Mucosa of descending colon (tissue), 3 donors: ENCODE data around the gene PDPK1. TPM values are rescaled to one million over a fixed set of nuclear protein-coding genes. Genes with fewer than 3 reads are reported as not detected.

Experiments
- ATAC-seq: fragments of 200-7000 bp; cut with Tn5 transposase; one replicate; pipeline ENCODE4 v1.9.1; 2020; ENCODE audit warnings: mild to moderate bottlenecking, moderate library complexity
- DNase-seq, 3 donors: peaks; one replicate each; pipeline ENCODE4 v3.0.0-alpha.2; 2020
- H3K36me3 ChIP-seq: fragments of 200-600 bp; one replicate; pipeline ENCODE4 v1.8.0; 2021; ENCODE audit warnings: low read depth, mild to moderate bottlenecking
- H3K4me1 ChIP-seq: fragments of 200-600 bp; one replicate; pipeline ENCODE4 v1.8.0; 2021; ENCODE audit warnings: low read depth, mild to moderate bottlenecking
- H3K4me3 ChIP-seq: fragments of 200-600 bp; one replicate; pipeline ENCODE4 v1.8.0; 2021; ENCODE audit warnings: mild to moderate bottlenecking
- H3K9me3 ChIP-seq: fragments of 200-600 bp; one replicate; pipeline ENCODE4 v1.8.0; 2021; ENCODE audit warnings: mild to moderate bottlenecking
- intact Hi-C, 2 donors: fragments of 100-400 bp; cut with DNase I in 1 of 2; cut with micrococcal nuclease in 1 of 2; formaldehyde crosslinking; loops; one replicate each; pipeline versions ENCODE4 v1.11.0 to v1.11.1; 2022; cut with DNase I, micrococcal nuclease
- total RNA-seq, 3 donors: library from RNA; stranded (reverse); fragmentation: NEBNext Ultra II Directional in 2 of 3; extraction: Animal tissue kit (Norgen Biotek cat#: 25700) in 2 of 3; gene quantifications; one replicate each; pipeline versions ENCODE4 v1.2.1 to v1.2.4, GENCODE V29; 2021 to 2023
- TF ChIP-seq, protein P1 (sequence below): fragments of 200-600 bp; IDR thresholded peaks from one replicate; pipeline ENCODE4 v1.8.0; 2022; ENCODE audit warnings: antibody characterized with exemption, mild to moderate bottlenecking
- donor health status: DM: no; HTN: no; CAD: no; lungs with moderate emphysema.
- donor health status: DM: no; HTN: no; CAD: no.
- donor health status: DM: no; HTN: yes; CAD: no.

The PDPK1 gene
- total RNA-seq, 3 donors from 2014 or later: 73.3 to 79.6 (median 79.3) TPM

- ATAC-seq (no peak), DNase-seq (no peak)
- no peaks in the 10 kb centered on the region for H3K9me3 ChIP-seq
- intact Hi-C loops: loop anchor here in 1 of 2 donors (10.0 kb wide), 1 partner anchor 164 kb away; no protein-coding TSS in a partner anchor
- H3K4me1 ChIP-seq: peaks cover 12% of the 10 kb centered on the region
- no peak overlapping the region for H3K4me3 ChIP-seq
- TF ChIP-seq, protein P1, sequence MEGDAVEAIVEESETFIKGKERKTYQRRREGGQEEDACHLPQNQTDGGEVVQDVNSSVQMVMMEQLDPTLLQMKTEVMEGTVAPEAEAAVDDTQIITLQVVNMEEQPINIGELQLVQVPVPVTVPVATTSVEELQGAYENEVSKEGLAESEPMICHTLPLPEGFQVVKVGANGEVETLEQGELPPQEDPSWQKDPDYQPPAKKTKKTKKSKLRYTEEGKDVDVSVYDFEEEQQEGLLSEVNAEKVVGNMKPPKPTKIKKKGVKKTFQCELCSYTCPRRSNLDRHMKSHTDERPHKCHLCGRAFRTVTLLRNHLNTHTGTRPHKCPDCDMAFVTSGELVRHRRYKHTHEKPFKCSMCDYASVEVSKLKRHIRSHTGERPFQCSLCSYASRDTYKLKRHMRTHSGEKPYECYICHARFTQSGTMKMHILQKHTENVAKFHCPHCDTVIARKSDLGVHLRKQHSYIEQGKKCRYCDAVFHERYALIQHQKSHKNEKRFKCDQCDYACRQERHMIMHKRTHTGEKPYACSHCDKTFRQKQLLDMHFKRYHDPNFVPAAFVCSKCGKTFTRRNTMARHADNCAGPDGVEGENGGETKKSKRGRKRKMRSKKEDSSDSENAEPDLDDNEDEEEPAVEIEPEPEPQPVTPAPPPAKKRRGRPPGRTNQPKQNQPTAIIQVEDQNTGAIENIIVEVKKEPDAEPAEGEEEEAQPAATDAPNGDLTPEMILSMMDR: no peak
- no peaks in the 10 kb centered on the region for H3K36me3 ChIP-seq
Observed at GRCh38 chr16:2498531-2499253, 39.1 kb upstream of the PDPK1 start.

GRCh38 chr16:2499454-2499853 lies 38.4 kb upstream of the PDPK1 start:
- DNase-seq (no peak), ATAC-seq (no peak)
- H3K4me3 ChIP-seq: no peak overlapping the region
- no peaks in the 10 kb centered on the region for H3K9me3 ChIP-seq
- H3K4me1 ChIP-seq: peaks cover 12% of the 10 kb centered on the region
- H3K36me3 ChIP-seq: no peaks in the 10 kb centered on the region
- TF ChIP-seq, protein P1: no peak
- intact Hi-C loops: loop anchor here in 1 of 2 donors (10.0 kb wide), 1 partner anchor 165 kb away; no protein-coding TSS in a partner anchor

DNA sequence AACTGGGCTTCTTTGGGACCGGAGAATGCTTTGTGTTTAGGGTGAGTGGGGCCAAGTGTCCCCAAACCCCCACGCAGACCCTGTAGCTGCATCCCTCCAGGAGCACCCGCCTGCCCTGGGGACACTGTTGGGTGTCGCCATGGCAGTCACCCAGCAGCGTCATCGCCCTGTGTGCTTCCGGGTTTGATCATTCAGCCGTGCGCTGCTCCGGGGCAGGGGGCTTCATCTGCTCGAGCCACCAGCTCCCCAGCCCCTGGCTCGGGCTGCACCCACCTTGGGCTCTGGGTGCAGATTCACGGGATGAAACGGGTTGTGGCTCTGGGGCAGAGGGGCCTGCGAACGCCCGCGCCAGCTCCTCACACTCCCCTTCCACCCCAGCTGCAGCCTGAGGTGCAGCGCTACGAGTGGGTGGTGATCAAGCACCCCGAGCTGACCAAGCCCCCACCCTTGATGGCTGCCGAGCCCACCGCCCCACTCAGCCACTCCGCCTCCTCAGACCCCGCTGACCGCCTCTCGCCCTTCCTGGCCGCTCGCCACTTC lies 37.9 kb upstream of the PDPK1 start:
- no peak for ATAC-seq
- intact Hi-C loops: loop anchor here in 1 of 2 donors (10.0 kb wide), 1 partner anchor 165 kb away; no protein-coding TSS in a partner anchor
- DNase-seq: no peak
- H3K4me1 ChIP-seq: peaks cover 12% of the 10 kb centered on the region
- no peaks in the 10 kb centered on the region for H3K36me3 ChIP-seq
- TF ChIP-seq, protein P1: no peak
- no peak overlapping the region for H3K4me3 ChIP-seq
- H3K9me3 ChIP-seq: no peaks in the 10 kb centered on the region

DNA sequence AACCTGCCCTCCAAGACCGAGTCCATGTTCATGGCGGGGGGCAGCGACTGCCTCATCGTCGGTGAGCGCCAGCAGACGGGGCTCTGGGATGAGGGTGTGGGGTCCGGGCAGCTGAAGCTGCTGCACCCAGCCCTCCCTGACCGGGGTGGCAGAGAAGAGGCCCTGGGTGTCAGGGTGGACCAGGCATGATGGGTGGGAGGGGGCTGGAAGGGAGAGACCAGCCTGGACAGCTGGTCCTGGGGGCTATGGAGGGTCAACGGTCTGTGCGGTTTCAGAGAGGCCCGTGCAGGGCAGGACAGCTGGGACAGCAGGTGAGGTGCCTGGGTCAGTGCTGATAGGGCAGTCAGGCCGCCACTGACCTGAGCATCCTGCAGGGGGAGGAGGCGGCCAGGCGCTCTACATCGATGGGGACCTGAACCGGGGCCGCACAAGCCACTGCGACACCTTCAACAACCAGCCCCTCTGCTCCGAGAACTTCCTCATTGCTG lies 37.3 kb upstream of the PDPK1 start:
- Histone ChIP-seq H3K4me1 (peaks cover 12% of the 10 kb centered on the region), H3K4me3 (no peak overlapping the region), H3K36me3 (no peaks in the 10 kb centered on the region), H3K9me3 (no peaks in the 10 kb centered on the region)
- DNase-seq (no peak), ATAC-seq (no peak)
- intact Hi-C loops: no loop called here
- TF ChIP-seq, protein P1: no peak

DNA sequence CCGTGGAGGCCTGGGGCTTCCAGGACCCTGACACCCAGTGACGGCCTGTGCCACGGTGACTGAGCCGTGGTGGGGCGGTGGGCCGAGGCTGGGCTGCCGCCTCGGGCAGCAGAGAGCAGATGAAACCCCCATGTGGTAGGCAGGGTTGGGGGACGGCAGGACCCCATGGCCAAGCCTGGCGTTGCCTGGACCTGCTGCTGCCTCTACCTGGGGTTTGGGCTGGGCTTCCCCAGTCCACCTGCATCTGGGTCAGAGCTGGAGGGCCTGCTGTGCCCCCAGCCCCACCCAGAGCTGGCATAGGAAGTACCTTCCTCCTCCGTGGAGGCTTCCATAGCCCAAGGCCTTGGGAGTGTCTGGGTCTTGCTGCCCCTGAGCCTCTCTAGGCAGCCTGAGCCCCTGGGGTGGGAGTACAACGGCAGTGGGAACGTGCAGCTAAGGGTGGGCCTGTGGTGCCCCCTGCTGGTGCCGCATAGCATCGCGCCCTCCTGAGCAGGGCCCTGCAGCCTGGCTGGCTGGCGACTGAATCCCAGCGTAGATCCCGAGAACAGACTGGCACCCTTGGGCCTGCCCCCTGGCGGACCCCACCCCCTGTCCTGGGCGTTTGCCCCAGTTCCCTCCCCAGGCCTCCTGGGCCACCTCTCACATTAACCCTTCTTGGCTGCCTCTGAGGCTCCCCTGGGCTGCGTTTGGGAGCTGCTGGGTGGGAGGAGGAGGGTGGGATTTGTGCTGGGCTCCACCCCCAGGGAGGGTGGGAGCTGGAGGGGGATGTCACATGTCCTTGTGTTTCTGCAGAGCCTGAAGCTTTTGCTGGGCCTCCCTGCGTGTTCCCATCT lies 36.7 kb upstream of the PDPK1 start:
- Histone ChIP-seq H3K4me1 (peaks cover 12% of the 10 kb centered on the region), H3K9me3 (no peaks in the 10 kb centered on the region), H3K36me3 (no peaks in the 10 kb centered on the region), H3K4me3 (no peak overlapping the region)
- ATAC-seq (peak; percentile 93), DNase-seq (peak; percentile 82 to 89 (median 88))
- TF ChIP-seq, protein P1: peak; percentile 96
- intact Hi-C loops: no loop called here
